Activated CD4-positive, alpha-beta T cell treated with anti-CD3 and anti-CD28 coated beads for 36 hours (primary cell): ENCODE measurements around the gene COG2. TPM values are rescaled to one million over a fixed set of nuclear protein-coding genes. Genes with fewer than 3 reads are reported as not detected.
"Not testable (repeated sequence)": the region's sequence is repeated elsewhere in the genome, so short reads cannot be mapped to it uniquely, and the experiment has no call there.

ENCODE experiments used
- ATAC-seq: fragments of 200-7000 bp; cut with Tn5 transposase; one replicate; pipeline ENCODE4 v1.10.0; 2021; ENCODE audit warnings: mild to moderate bottlenecking, moderate library complexity
- CTCF ChIA-PET: fragments of 350-600 bp; sonication (Branson Sonifier 250); formaldehyde crosslinking; loops from one replicate; lab custom pipeline; 2021; ENCODE audit warnings: antibody characterized with exemption; lab: Charles Lee
- POLR2A ChIA-PET: fragments of 350-600 bp; sonication (Branson Sonifier 250); formaldehyde crosslinking; loops from one replicate; lab custom pipeline; 2021; ENCODE audit warnings: antibody characterized with exemption, inconsistent platforms; lab: Charles Lee
- DNase-seq: peaks from one replicate; pipeline ENCODE4 v3.0.0-alpha.2; 2020
- H3K27ac Mint-ChIP-seq: one replicate; pipeline ENCODE4 v1.8.0; 2021; ENCODE audit warnings: mixed read lengths
- H3K27me3 Mint-ChIP-seq: one replicate; pipeline ENCODE4 v1.8.0; 2021; ENCODE audit warnings: mixed read lengths
- H3K36me3 Mint-ChIP-seq: one replicate; pipeline ENCODE4 v1.8.0; 2021; ENCODE audit warnings: low read depth, mixed read lengths
- H3K4me1 Mint-ChIP-seq: one replicate; pipeline ENCODE4 v1.8.0; 2021; ENCODE audit warnings: mixed read lengths
- H3K4me3 Mint-ChIP-seq: one replicate; pipeline ENCODE4 v1.8.0; 2021; ENCODE audit warnings: mild to moderate bottlenecking, moderate library complexity, mixed read lengths
- H3K9me3 Mint-ChIP-seq: one replicate; pipeline ENCODE4 v1.8.0; 2021; ENCODE audit warnings: low read depth, mixed read lengths
- intact Hi-C, 2 experiments: fragments of 100-400 bp; cut with DNase I in 1 of 2; cut with micrococcal nuclease in 1 of 2; formaldehyde crosslinking; loops; one replicate each; pipeline versions ENCODE4 v1.14.2 to v1.15.1; 2022 to 2024; cut with DNase I, micrococcal nuclease
- total RNA-seq, 2 experiments: library from RNA; stranded (reverse); gene quantifications; one replicate each; pipeline ENCODE4 v1.2.3, GENCODE V29; 2021

The COG2 gene
- total RNA-seq, 2 experiments from 2014 or later: 28.1 to 32.0 TPM

- Mint-ChIP-seq H3K27me3 (no peaks in the 10 kb centered on the region), H3K4me1 (peaks cover 60% of the 10 kb centered on the region), H3K36me3 (peaks cover 13% of the 10 kb centered on the region), H3K27ac (no peak overlapping the region), H3K4me3 (no peak overlapping the region), H3K9me3 (no peaks in the 10 kb centered on the region)
- intact Hi-C loops: loop anchor here (10.0 kb wide), 3 partner anchors 567 to 1143 kb away; partner anchors contain the start of genes EGLN1 (in 1 of the 2) and NUP133 (in 1 of the 2)
- ATAC-seq (no peak), DNase-seq (no peak)
- POLR2A ChIA-PET: no interaction called here
- CTCF ChIA-PET: no interaction called here
Observed at GRCh38 chr1:230647321-230647720, 5.0 kb downstream of the COG2 start.

GRCh38 chr1:230648114-230648513, 5.8 kb downstream of the COG2 start:
- H3K4me3 Mint-ChIP-seq: no peak overlapping the region
- ATAC-seq (no peak), DNase-seq (no peak)
- CTCF ChIA-PET: no interaction called here
- H3K4me1 Mint-ChIP-seq: peaks cover 60% of the 10 kb centered on the region
- no peaks in the 10 kb centered on the region for H3K9me3 Mint-ChIP-seq
- H3K36me3 Mint-ChIP-seq: peaks cover 16% of the 10 kb centered on the region
- no peak overlapping the region for H3K27ac Mint-ChIP-seq
- intact Hi-C loops: loop anchor here (10.0 kb wide), 3 partner anchors 567 to 1143 kb away; partner anchors contain the start of genes EGLN1 (in 1 of the 2) and NUP133 (in 1 of the 2)
- H3K27me3 Mint-ChIP-seq: no peaks in the 10 kb centered on the region
- POLR2A ChIA-PET: no interaction called here

- ChIA-PET POLR2A (interaction anchor here (0.7 kb wide), 1 partner anchor 31 kb away, joined by 3 read pairs; no protein-coding TSS in a partner anchor), CTCF (interaction anchor here (1.7 to 1.8 kb wide), 2 partner anchors 7 to 9 kb away, joined by 6 to 9 read pairs; no protein-coding TSS in a partner anchor)
- H3K27ac Mint-ChIP-seq: no peak overlapping the region
- peaks cover 5% of the 10 kb centered on the region for H3K9me3 Mint-ChIP-seq
- H3K4me3 Mint-ChIP-seq: no peak overlapping the region
- H3K36me3 Mint-ChIP-seq: peaks cover 18% of the 10 kb centered on the region
- no peaks in the 10 kb centered on the region for H3K27me3 Mint-ChIP-seq
- no peak for DNase-seq
- peaks cover 59% of the 10 kb centered on the region for H3K4me1 Mint-ChIP-seq
- intact Hi-C loops: no loop called here
- ATAC-seq: no peak
Observed at GRCh38 chr1:230650300-230650699, 8.0 kb downstream of the COG2 start.

GRCh38 chr1:230651235-230651634, 9.0 kb downstream of the COG2 start:
- no peaks in the 10 kb centered on the region for H3K27me3 Mint-ChIP-seq
- no peak overlapping the region for H3K4me3 Mint-ChIP-seq
- intact Hi-C loops: no loop called here
- ChIA-PET POLR2A (no interaction called here), CTCF (interaction anchor here (0.8 to 1.8 kb wide), 4 partner anchors 8 to 573 kb away, joined by 3 to 9 read pairs (median 5); no protein-coding TSS in a partner anchor)
- no peak overlapping the region for H3K27ac Mint-ChIP-seq
- no peak for ATAC-seq
- peaks cover 5% of the 10 kb centered on the region for H3K9me3 Mint-ChIP-seq
- peaks cover 16% of the 10 kb centered on the region for H3K36me3 Mint-ChIP-seq
- peaks cover 61% of the 10 kb centered on the region for H3K4me1 Mint-ChIP-seq
- no peak for DNase-seq

GRCh38 chr1:230656719-230657118, 14.4 kb downstream of the COG2 start:
- POLR2A ChIA-PET, H3K27me3 Mint-ChIP-seq, H3K4me3 Mint-ChIP-seq, ATAC-seq, H3K9me3 Mint-ChIP-seq, DNase-seq, intact Hi-C loops: not testable (repeated sequence)
- Mint-ChIP-seq H3K36me3 (peaks cover 17% of the 10 kb centered on the region), H3K27ac (peak overlapping the region; percentile 1), H3K4me1 (peaks cover 30% of the 10 kb centered on the region)
- CTCF ChIA-PET: interaction anchor here (0.7 kb wide), 1 partner anchor 155 kb away, joined by 3 read pairs; no protein-coding TSS in a partner anchor

GRCh38 chr1:230658103-230658502, 15.8 kb downstream of the COG2 start:
- H3K27ac Mint-ChIP-seq, DNase-seq, H3K27me3 Mint-ChIP-seq, ATAC-seq, H3K9me3 Mint-ChIP-seq, CTCF ChIA-PET, intact Hi-C loops, H3K4me3 Mint-ChIP-seq: not testable (repeated sequence)
- POLR2A ChIA-PET: interaction anchor here (0.7 kb wide), 1 partner anchor 507 kb away, joined by 5 read pairs; no protein-coding TSS in a partner anchor
- Mint-ChIP-seq H3K4me1 (peaks cover 30% of the 10 kb centered on the region), H3K36me3 (peaks cover 19% of the 10 kb centered on the region)

- intact Hi-C loops: no loop called here
- no peak overlapping the region for H3K27ac Mint-ChIP-seq
- ATAC-seq (no peak), DNase-seq (no peak)
- no peaks in the 10 kb centered on the region for H3K27me3 Mint-ChIP-seq
- ChIA-PET CTCF (no interaction called here), POLR2A (no interaction called here)
- H3K36me3 Mint-ChIP-seq: peaks cover 19% of the 10 kb centered on the region
- no peak overlapping the region for H3K4me3 Mint-ChIP-seq
- H3K9me3 Mint-ChIP-seq: peaks cover 5% of the 10 kb centered on the region
- H3K4me1 Mint-ChIP-seq: peaks cover 27% of the 10 kb centered on the region
Observed at GRCh38 chr1:230658691-230659090, 16.4 kb downstream of the COG2 start.

- Mint-ChIP-seq H3K36me3 (peaks cover 39% of the 10 kb centered on the region), H3K27ac (no peak overlapping the region), H3K9me3 (no peaks in the 10 kb centered on the region), H3K4me1 (no peaks in the 10 kb centered on the region), H3K4me3 (no peak overlapping the region), H3K27me3 (no peaks in the 10 kb centered on the region)
- intact Hi-C loops: no loop called here
- ATAC-seq: no peak
- ChIA-PET POLR2A (no interaction called here), CTCF (interaction anchor here (0.7 kb wide), 2 partner anchors 80 to 660 kb away, joined by 3 read pairs; no protein-coding TSS in a partner anchor)
- no peak for DNase-seq
Observed at GRCh38 chr1:230661976-230662375, 19.7 kb downstream of the COG2 start.

- peaks cover 45% of the 10 kb centered on the region for H3K36me3 Mint-ChIP-seq
- no peaks in the 10 kb centered on the region for H3K27me3 Mint-ChIP-seq
- H3K4me1 Mint-ChIP-seq: no peaks in the 10 kb centered on the region
- POLR2A ChIA-PET: no interaction called here
- H3K4me3 Mint-ChIP-seq: no peak overlapping the region
- H3K9me3 Mint-ChIP-seq: no peaks in the 10 kb centered on the region
- intact Hi-C loops: no loop called here
- no peak overlapping the region for H3K27ac Mint-ChIP-seq
- no peak for ATAC-seq
- no peak for DNase-seq
- CTCF ChIA-PET: no interaction called here
Observed at GRCh38 chr1:230668227-230668626, 25.9 kb downstream of the COG2 start.

GRCh38 chr1:230669543-230669942, 27.3 kb downstream of the COG2 start:
- ChIA-PET CTCF (no interaction called here), POLR2A (no interaction called here)
- Mint-ChIP-seq H3K4me3 (no peak overlapping the region), H3K4me1 (no peaks in the 10 kb centered on the region), H3K9me3 (no peaks in the 10 kb centered on the region), H3K36me3 (peaks cover 45% of the 10 kb centered on the region), H3K27ac (no peak overlapping the region), H3K27me3 (no peaks in the 10 kb centered on the region)
- DNase-seq: no peak
- ATAC-seq: no peak
- intact Hi-C loops: no loop called here

GRCh38 chr1:230674581-230674980, 32.3 kb downstream of the COG2 start:
- Mint-ChIP-seq H3K4me3 (no peak overlapping the region), H3K27me3 (no peaks in the 10 kb centered on the region), H3K36me3 (peaks cover 43% of the 10 kb centered on the region), H3K27ac (no peak overlapping the region), H3K9me3 (no peaks in the 10 kb centered on the region), H3K4me1 (no peaks in the 10 kb centered on the region)
- intact Hi-C loops: no loop called here
- POLR2A ChIA-PET: no interaction called here
- ATAC-seq: no peak
- no peak for DNase-seq
- CTCF ChIA-PET: no interaction called here

- ATAC-seq: no peak
- POLR2A ChIA-PET: no interaction called here
- H3K27ac Mint-ChIP-seq: no peak overlapping the region
Observed at GRCh38 chr1:230677200-230677599, 34.9 kb downstream of the COG2 start.

More at GRCh38 chr1:230677200-230677599, 34.9 kb downstream of the COG2 start:
- DNase-seq: no peak
- peaks cover 43% of the 10 kb centered on the region for H3K36me3 Mint-ChIP-seq
- CTCF ChIA-PET: no interaction called here
- H3K9me3 Mint-ChIP-seq: no peaks in the 10 kb centered on the region
- intact Hi-C loops: no loop called here
- H3K27me3 Mint-ChIP-seq: no peaks in the 10 kb centered on the region
- no peak overlapping the region for H3K4me3 Mint-ChIP-seq
- H3K4me1 Mint-ChIP-seq: no peaks in the 10 kb centered on the region
